Measurements from ENCODE around the gene SPARC. TPM values are rescaled to one million over a fixed set of nuclear protein-coding genes. Genes with fewer than 3 reads are reported as not detected.

Gene SPARC
- total RNA-seq, 1 experiment from 2014 or later: 418 TPM

GRCh38 chr5:151672516-151672915 lies 14.2 kb downstream of the SPARC start (continued):
- no peak for TF ChIP-seq E2F5 (CRISPR knock-in tag; IDR thresholded peaks at IDR 0.05)
- TF ChIP-seq TEAD1 (CRISPR knock-in tag; IDR thresholded peaks at IDR 0.05): no peak

GRCh38 chr5:151671950-151672349 lies 14.8 kb downstream of the SPARC start:
- H3K4me3 Mint-ChIP-seq: no peak overlapping the region
- no peak for TF ChIP-seq ELF4 (CRISPR knock-in tag; IDR thresholded peaks at IDR 0.05; ENCODE audit: low read depth)
- TF ChIP-seq ZNF121 (CRISPR knock-in tag; IDR thresholded peaks at IDR 0.05): no peak
- no peak for TF ChIP-seq ZNF671 (CRISPR knock-in tag; IDR thresholded peaks at IDR 0.05)
- no peak for TF ChIP-seq MYBL2 (CRISPR knock-in tag; IDR thresholded peaks at IDR 0.05)
- TF ChIP-seq ZNF263 (CRISPR knock-in tag; IDR thresholded peaks at IDR 0.05; ENCODE audit: low read depth): no peak
- no peak for TF ChIP-seq HMGA2 (CRISPR knock-in tag; IDR thresholded peaks at IDR 0.05)
- no peak for TF ChIP-seq TEAD1 (CRISPR knock-in tag; IDR thresholded peaks at IDR 0.05)
- TF ChIP-seq ZNF532 (CRISPR knock-in tag; IDR thresholded peaks at IDR 0.05; ENCODE audit: borderline replicate concordance): no peak
- no peak for TF ChIP-seq USF1 (CRISPR knock-in tag; IDR thresholded peaks at IDR 0.05)
- H3K27ac Mint-ChIP-seq: no peak overlapping the region
- ChIA-PET POLR2A (no interaction called here), CTCF (interaction anchor here (1.4 to 3.2 kb wide), 2 partner anchors 13 to 69 kb away, joined by 3 to 12 read pairs; no protein-coding TSS in a partner anchor)
- H3K27me3 Mint-ChIP-seq (ENCODE audit: low read depth): no peaks in the 10 kb centered on the region
- H3K4me1 Mint-ChIP-seq: peaks cover 35% of the 10 kb centered on the region
- ATAC-seq (no peak), DNase-seq (ENCODE audit: low spot score) (no peak)
- no peaks in the 10 kb centered on the region for H3K9me3 Mint-ChIP-seq
- H3K36me3 Mint-ChIP-seq: peaks cover 67% of the 10 kb centered on the region

GRCh38 chr5:151670953-151671636 lies 15.6 kb downstream of the SPARC start:
- H3K27me3 Mint-ChIP-seq (ENCODE audit: low read depth): no peaks in the 10 kb centered on the region
- no peaks in the 10 kb centered on the region for H3K9me3 Mint-ChIP-seq
- POLR2A ChIA-PET: no interaction called here
- ATAC-seq: no peak
- DNase-seq (ENCODE audit: low spot score): no peak
- H3K4me1 Mint-ChIP-seq: peaks cover 26% of the 10 kb centered on the region
- TF ChIP-seq STAT6 (CRISPR knock-in tag; conservative IDR thresholded peaks at IDR 0.05; ENCODE audit: low read depth) (no peak), NR1H2 (CRISPR knock-in tag; IDR thresholded peaks at IDR 0.05) (no peak), TEAD4 (CRISPR knock-in tag; IDR thresholded peaks at IDR 0.05) (no peak), NR3C1 (CRISPR knock-in tag; conservative IDR thresholded peaks at IDR 0.05; ENCODE audit: low read depth) (no peak), TP53 (CRISPR knock-in tag; IDR thresholded peaks at IDR 0.05) (no peak), ZNF532 (CRISPR knock-in tag; IDR thresholded peaks at IDR 0.05; ENCODE audit: borderline replicate concordance) (no peak), SMAD3 (CRISPR knock-in tag; IDR thresholded peaks at IDR 0.05; ENCODE audit: borderline replicate concordance) (no peak), FOXJ3 (CRISPR knock-in tag; IDR thresholded peaks at IDR 0.05; ENCODE audit: borderline replicate concordance) (no peak)
- no peak overlapping the region for H3K27ac Mint-ChIP-seq
- H3K36me3 Mint-ChIP-seq: peaks cover 73% of the 10 kb centered on the region
- CTCF ChIA-PET: interaction anchor here (1.0 to 3.2 kb wide), 2 partner anchors 12 to 19 kb away, joined by 3 to 12 read pairs (median 4); no protein-coding TSS in a partner anchor
- no peak overlapping the region for H3K4me3 Mint-ChIP-seq
